Melanocyte of skin (primary cell): ENCODE data around the gene PRDM13. TPM values are rescaled to one million over a fixed set of nuclear protein-coding genes. Genes with fewer than 3 reads are reported as not detected.

Experiments
- small RNA-seq, 2 donors: library from RNA; depleted of rRNA; stranded (forward); fragments of <200 nt; gene quantifications; one replicate each; pipeline ENCODE3, GENCODE V24; 2012
- total RNA-seq, 2 donors: library from RNA; depleted of rRNA; stranded (reverse); fragments of >200 nt; gene quantifications; 2 replicates each; pipeline ENCODE4 v1.2.3, GENCODE V29; 2012

Gene PRDM13
- total RNA-seq: not detected

GRCh38 chr6:99606656-99607415, at the start of gene PRDM13:
TSS of gene PRDM13 (plus strand) at chr6:99606833. CDS start at chr6:99607035, 202 bp downstream.

GRCh38 chr6:99568103-99568933, 38.3 kb upstream of the PRDM13 start, which contains the start of gene CCNC:
TSS of gene CCNC (minus strand) at chr6:99568660. CDS start at chr6:99568527, 133 bp downstream.

Small RNA genes within 50 kb of the gene (small RNA-seq; reads per million reads assigned to genes)
- 0 reads per million in 2 donors for gene RF00019

Other genes starting within 250 kb of the PRDM13 start
- 10 to 100 TPM in 1 of 2 donors, 1 to 10 TPM in 1; 6.2 to 11.7 TPM for gene COQ3, start 212.6 kb upstream of the PRDM13 start, total RNA-seq
- 10 to 100 TPM; 48.0 to 56.4 TPM for gene PNISR, start 181.5 kb upstream of the PRDM13 start, total RNA-seq
- 10 to 100 TPM; 15.7 to 23.1 TPM for gene USP45, start 91.4 kb upstream of the PRDM13 start, total RNA-seq
- 10 to 100 TPM; 56.1 to 87.2 TPM for gene CCNC, start 38.2 kb upstream of the PRDM13 start, total RNA-seq